DND-41 (cell line): ENCODE data around the gene ISYNA1.

Source experiments
- CTCF ChIP-seq: IDR thresholded peaks from 2 replicates; pipeline ENCODE4 v1.5.1; 2012; ENCODE audit warnings: borderline replicate concordance, low read length, moderate library complexity, mild to moderate bottlenecking; ENCODE audit not compliant: poor library complexity, severe bottlenecking; ENCODE audit errors: extremely low read depth
- EZH2 ChIP-seq: IDR thresholded peaks from 3 replicates; pipeline ENCODE4 v1.6.1; 2012; ENCODE audit warnings: borderline replicate concordance, low read depth, mild to moderate bottlenecking, moderate library complexity, low read length, inconsistent platforms; ENCODE audit not compliant: severe bottlenecking

DNA sequence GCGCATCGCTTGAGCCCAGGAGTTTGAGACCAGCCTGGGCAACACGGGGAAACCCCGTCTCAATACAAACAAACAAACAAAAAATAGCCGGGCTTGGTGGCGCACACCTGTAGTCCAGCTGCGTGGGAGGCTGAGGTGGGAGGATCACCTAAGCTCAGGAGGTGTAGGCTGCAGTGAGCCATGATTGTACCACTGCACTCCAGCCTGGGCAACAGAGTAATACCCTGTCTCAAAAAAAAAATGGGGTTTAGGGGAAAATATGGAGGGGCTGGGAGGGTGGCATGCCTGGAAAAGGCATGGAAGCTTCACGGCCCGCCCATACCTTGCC, 1.9 kb upstream of the ISYNA1 start:
- TF ChIP-seq CTCF (no peak), EZH2 (no peak)
